H1 (cell line): ENCODE data around the gene DYNLRB1.

Source experiments
- ASH2L ChIP-seq: fragments of 200-600, 300-600 bp; sonication (generic); IDR thresholded peaks from one replicate; pipeline ENCODE4 v1.7.1; 2017; ENCODE audit warnings: low read length
- CBX5 ChIP-seq: fragments of 300-800, 300-1000 bp; sonication (generic); IDR thresholded peaks from 2 replicates; pipeline ENCODE4 v1.7.1; 2016; ENCODE audit warnings: antibody characterized with exemption, low read length, low read depth
- CHD2 ChIP-seq: IDR thresholded peaks from 2 replicates; pipeline ENCODE4 v1.6.1; 2012; ENCODE audit warnings: low read length, improper control_type of control experiment
- CTCF ChIP-seq, 3 experiments: IDR thresholded peaks; 1 replicate in 2 of 3; 2 replicates in 1 of 3; pipeline versions ENCODE4 v1.5.1 to v1.6.1; 2011; ENCODE audit warnings: low read length in 3 of 3, mild to moderate bottlenecking in 3 of 3, inconsistent platforms in 2 of 3, low read depth in 1 of 3, moderate library complexity in 1 of 3; ENCODE audit not compliant: insufficient read depth in 1 of 3; ENCODE audit errors: control extremely low read depth in 1 of 3
- EZH2 ChIP-seq: fragments of 200-600 bp; sonication (generic); IDR thresholded peaks from 2 replicates; pipeline ENCODE4 v1.7.1; 2012; ENCODE audit warnings: low read depth, mild to moderate bottlenecking, moderate library complexity, low read length, inconsistent platforms; ENCODE audit not compliant: severe bottlenecking
- TAF1 ChIP-seq: IDR thresholded peaks from 2 replicates; pipeline ENCODE4 v1.6.1; 2011; ENCODE audit warnings: mild to moderate bottlenecking, low read depth, low read length
- TAF7 ChIP-seq: optimal IDR thresholded peaks from 2 replicates; pipeline ENCODE3; 2011; ENCODE audit warnings: low read depth, mild to moderate bottlenecking, inconsistent platforms, low read length, moderate library complexity, borderline replicate concordance

- no peak for TF ChIP-seq CHD2
- peak; percentile 56 to 63 (median 57) for TF ChIP-seq CTCF (IDR thresholded peaks at IDR 0.05; ENCODE audit: control extremely low read depth in 1 of 3, insufficient read depth in 1 of 3, low read depth in 1 of 3, low read length in 3 of 3)
- TF ChIP-seq EZH2 = no peak
- TF ChIP-seq TAF1 = no peak
- no peak for TF ChIP-seq ASH2L
- no peak for TF ChIP-seq TAF7
- no peak for TF ChIP-seq CBX5
Observed at GRCh38 chr20:34473262-34473883, 42.8 kb upstream of the DYNLRB1 start.
